GM12892 (cell line): ENCODE data around the gene PPP1CA.

Source experiments
- POLR2AphosphoS5 ChIP-seq: IDR thresholded peaks from 2 replicates; pipeline ENCODE4 v1.6.1; 2011; ENCODE audit warnings: low read depth, low read length, control low read depth
- TAF1 ChIP-seq: IDR thresholded peaks from 2 replicates; pipeline ENCODE4 v1.6.1; 2011; ENCODE audit warnings: low read depth, mild to moderate bottlenecking, control low read depth, low read length, borderline replicate concordance

DNA sequence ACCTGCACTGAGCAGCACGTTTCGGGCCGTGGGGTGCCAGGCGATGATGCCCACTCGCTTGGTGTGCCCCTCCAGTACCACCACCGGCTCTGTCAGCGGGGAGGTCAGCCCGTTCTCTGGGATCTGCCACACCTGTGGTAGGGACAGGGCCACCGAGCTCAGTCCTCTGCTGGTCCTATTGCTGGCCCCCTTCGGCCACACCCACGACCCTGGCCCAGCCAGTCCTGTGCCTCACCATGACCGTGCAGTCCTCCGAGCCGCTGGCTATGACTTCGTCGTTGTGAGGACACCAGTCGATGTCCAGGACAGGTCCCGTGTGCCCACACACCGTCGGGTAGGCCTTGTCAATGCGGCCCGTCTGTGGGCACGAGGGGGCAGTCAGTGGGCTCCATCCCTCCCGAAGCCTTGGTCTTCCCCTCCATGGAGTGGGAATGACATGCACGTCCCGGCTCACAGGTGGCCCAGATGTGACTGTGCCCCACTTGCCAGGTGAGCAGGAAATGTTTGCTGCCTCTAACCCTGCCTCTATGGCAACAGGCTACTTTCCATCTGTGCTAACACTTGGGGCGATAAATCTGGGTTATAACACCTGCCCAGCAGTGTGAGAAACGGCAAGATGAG is 40.2 kb upstream of the PPP1CA start:
- TF ChIP-seq TAF1 (no peak), POLR2AphosphoS5 (no peak)
